AG20443 (cell line): ENCODE results near the gene ZNF182.
"Not testable (repeated sequence)": the region's sequence is repeated elsewhere in the genome, so short reads cannot be mapped to it uniquely, and the experiment has no call there.

Experiments used
- DNase-seq: peaks from one replicate; pipeline ENCODE4 v3.0.0; 2012; ENCODE audit warnings: low spot score, mixed read lengths

The ZNF182 gene

DNA sequence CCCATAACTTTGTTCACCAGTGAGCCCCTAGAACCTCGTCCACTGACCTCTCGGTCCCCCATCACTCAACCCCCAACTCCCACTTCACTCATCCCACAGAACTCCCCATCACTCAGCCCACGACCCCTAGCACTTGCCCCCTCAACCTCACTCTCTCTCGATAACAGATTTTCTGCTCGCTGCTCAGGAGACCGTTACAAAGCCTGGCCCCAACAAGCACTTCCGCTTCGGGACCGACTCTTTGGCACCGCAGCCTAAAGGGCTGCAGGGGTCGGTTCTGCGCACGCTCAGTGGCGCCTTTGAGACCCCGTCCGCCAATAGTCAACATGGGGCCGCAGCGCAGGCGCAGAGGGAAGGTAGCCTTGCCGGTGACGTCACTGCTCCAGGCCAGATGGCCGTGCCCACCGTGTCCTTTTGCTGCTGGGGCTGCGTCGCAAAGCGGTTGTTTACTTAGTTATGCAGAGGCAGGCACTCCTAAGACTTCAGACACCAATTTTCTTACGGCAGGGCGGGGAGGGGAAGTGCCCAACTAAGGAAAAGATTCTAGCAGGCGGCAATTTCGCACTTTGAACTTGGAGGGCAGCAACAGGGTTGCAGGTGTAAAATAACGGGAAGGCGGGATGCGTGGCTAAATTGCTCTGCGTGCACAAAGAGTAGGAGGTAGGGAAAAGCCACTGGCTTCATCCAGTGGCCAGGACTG is at the start of gene ZNF182:
TSS of gene ZNF182 (minus strand) at position 232 of the 700 bp plus-strand sequence. CDS start 1,380 bp downstream, outside the sequence.
- peak; percentile 98 for DNase-seq

DNA sequence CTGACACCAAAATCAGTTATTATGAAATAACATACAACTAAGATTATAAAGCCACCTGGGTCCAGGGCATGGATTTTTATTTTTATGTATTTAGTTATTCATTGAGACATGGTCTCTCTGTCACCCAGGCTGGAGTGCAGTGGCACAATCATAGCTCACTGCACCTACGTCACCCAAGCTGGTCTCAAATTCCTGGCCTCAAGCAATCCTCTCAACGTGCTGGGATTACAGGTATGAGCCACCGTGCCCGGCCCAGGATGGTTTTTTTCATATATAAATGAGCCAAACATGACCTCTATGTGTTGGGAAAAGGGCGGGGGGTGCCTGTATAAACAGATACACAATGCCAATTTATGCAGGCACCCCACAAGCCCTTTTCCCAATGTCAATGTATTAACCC is 43.1 kb upstream of the ZNF182 start:
- no peak for DNase-seq

DNA sequence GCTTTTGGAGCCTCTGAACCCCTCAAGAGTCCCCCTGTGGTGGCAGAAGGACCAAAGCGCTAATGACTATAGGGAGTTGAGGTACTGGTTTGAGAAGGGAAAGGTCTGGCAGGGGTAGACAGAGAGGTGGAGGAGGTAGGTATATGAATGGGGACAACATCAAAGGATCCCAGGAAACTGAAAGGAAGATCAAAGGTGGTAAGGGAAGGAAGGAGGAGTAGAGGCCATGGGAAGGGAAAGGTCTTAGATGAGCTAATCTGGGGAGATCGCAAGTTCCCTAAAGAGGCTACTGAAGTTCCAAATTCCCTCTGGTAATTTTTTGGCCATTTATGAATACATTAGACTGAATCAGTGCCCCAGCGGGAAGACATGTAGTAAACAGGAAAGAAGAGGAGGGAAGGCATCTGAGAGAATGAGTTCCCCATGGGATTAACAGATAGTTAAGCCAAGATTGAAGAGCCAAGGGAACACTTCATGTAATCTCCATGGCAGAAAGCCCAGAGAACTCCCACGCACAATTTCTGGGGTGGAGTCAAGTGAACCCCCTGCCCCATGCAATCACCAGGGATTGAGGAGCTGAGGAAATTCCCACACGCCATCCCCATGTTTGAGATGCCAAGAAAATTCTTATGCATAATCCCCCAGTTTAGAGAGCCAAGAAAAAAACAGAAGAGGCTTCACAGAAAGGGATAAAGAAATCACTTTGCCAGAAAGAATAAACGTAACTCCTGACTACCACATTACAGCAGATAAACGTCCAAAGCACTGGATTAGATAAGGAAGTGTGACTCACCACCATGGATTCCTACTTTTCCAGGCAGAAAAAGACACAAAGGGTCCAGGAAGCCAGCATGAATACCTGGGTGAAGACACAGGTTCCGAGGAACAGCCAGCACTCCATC is 41.9 kb upstream of the ZNF182 start:
- DNase-seq = peak; percentile 17

DNA sequence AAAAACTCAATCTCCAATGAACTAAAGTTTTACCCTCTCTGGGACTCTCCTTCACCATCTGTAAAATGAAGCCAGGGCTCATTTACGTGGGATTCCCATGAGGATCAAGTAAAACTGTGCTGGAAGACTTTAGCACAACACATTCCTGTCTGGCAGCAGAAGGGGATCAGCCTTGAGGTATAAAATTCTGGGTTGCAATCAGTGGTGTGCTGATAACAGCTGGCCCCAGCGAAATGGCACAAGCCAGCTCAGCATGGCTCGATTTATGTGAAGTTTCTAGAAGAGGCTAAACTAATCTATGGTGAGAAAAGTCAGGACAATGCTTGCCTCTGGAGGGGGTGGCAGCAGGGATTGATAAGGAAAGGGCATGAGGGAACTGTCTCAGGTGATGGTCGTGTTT is 39.3 kb upstream of the ZNF182 start:
- no peak for DNase-seq

DNA sequence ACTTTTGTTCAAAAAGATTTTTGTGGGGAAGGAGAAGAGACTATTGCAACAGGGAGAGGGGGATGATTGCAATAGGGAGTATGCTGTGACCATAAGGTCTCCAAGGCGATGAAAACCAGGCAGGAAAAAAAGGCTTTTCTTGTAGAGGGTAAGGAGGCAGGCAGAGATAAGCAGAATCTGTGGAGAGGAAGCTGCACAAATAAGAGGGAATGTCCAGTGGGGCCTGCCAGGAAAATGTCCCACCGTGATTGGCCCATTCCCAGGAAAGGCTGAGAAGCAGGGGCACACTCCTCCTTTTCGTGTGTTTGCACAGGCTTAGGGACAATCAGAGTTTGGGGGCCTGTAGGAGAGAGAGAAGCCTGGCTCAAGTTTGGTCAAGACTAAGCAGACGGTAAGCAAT is 32.1 kb upstream of the ZNF182 start:
- no peak for DNase-seq

DNA sequence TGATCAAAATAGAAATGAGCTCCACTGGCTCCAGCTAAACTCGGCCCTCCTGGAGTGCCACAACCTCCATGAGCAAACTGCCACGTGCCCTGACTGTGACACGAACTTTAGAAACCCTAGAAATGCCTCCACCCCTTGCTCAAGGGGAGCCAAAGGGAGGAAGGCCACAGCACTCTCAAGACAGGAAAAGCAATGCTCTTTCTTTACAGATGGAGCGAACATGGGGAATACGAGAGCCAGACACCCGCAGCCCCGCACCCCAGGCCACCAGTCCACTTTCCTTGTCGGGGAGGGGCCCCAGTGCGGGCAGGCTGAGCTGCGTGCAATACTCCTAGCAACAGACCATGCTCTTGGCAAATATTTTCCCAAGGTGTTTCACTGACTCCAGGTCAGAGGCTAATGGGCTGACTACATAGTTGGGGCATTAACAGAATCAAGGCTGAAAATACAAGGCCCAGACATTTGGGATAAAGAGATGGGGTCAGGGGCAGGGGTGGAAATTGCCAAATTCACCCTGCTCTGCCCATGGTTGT is 26.9 kb upstream of the ZNF182 start:
- DNase-seq = not testable (repeated sequence)

DNA sequence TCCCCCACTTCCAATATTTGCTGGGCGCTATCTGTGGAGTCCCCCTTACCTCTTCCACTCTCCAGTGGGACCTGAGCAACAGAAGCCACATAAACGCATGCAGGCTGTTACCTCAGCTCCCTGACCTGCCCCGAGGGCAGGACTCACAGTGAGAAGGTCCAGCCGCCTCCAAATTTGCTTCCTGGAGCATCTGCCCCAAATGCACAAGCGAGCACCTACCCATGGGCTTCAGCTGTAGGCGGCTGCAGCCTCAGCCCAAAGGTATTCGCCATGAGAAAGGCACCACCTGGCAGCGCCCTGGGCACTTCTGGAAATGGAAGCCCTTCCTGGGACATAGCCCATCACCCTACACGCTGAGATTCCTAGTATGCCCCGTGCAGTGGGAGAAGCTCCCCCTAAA is 26.4 kb upstream of the ZNF182 start:
- DNase-seq = no peak

DNA sequence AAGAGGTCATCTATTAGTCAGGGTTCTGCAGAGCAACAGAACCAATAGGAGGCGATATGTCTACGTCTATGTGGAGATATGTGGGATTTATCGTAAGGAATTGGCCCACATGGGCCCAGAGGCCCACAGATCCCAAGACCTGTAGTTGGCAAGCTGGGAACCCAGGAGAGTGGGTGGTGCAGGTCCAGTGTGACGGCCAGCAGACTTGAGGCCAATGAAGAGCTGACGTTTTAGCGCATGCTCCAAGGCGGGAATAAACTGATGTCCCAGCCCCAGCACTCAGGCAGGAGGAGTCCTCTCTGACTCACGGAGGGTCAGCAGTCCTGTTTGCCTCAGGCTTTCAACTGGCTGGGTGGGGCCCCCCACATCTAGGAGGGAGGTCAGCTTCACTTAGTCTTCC is 24.3 kb upstream of the ZNF182 start:
- no peak for DNase-seq

DNA sequence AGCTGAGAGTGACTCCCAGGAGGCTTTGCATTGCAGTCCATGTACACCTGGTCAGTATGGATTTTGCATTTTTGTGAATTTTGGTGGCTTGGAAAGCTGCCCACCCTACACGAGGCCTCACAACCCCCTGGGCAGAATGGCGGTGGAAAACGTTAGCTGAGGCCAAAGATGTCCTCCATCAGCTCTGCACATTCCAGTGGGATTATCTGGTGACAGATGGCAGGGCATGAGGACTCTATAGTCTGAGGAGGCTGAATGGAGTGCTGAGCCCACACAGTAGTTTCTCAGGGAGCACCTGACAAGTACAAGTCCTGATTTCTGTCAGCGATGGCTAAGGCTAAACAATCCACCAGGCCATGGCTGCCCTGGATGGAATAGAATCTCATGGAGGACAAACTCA is 23.8 kb upstream of the ZNF182 start:
- not testable (repeated sequence) for DNase-seq

DNA sequence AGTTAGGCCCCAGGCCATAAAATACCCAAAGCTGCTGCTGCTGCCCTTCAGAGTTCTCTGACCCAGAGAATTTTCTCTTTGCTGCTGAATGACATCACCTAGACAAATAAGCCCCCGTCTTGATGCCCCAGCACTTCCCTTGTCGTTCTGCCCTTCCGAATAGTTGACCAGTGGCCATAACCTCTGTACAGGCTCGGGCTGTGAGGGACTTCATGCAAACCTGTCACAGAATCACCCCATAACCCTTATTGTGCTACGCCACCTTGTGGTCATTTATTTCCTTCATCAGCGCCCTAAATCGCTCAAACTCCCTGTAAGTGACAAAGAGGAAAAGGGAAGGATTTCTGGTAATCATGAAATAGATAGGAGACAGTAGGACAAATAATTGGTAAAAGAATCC is 21.8 kb upstream of the ZNF182 start:
- DNase-seq = peak; percentile 22

DNA sequence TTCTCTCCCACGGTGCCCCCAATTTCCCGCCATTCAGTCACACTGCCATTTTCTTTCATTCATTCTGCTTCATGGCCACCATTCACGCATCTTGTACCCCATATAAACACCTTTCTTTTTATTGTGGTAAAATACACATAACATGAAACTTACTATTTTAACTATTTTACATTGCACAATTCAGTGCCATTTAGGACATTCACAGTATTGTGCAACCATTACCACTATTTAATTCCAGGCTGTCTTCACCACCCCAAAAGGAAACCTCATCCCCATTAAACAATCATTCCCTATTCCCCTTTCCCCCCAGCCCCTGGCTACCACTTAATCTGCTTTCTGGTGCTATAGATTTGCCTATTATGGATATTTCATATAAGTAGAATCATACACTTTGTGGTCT is 18.9 kb upstream of the ZNF182 start:
- no peak for DNase-seq

DNA sequence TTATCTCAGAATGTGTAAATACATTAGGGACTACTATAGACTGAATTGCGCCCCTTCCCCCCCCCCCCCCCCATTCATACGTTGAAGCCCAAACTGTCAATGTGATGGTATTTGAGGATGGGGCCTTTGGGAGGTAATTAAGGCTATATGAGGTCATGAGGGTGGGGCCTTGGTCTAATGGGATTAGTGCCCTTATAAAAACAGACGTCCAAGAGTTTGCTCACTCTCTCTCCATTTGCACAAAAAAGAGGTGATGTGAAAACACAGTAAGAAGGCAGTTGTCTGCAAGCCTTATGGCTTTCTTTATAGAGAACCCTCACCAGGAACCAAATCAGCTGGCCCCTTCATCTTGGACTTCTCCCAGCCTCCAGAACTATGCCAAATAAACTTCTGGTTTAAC is 18.3 kb upstream of the ZNF182 start:
- no peak for DNase-seq

DNA sequence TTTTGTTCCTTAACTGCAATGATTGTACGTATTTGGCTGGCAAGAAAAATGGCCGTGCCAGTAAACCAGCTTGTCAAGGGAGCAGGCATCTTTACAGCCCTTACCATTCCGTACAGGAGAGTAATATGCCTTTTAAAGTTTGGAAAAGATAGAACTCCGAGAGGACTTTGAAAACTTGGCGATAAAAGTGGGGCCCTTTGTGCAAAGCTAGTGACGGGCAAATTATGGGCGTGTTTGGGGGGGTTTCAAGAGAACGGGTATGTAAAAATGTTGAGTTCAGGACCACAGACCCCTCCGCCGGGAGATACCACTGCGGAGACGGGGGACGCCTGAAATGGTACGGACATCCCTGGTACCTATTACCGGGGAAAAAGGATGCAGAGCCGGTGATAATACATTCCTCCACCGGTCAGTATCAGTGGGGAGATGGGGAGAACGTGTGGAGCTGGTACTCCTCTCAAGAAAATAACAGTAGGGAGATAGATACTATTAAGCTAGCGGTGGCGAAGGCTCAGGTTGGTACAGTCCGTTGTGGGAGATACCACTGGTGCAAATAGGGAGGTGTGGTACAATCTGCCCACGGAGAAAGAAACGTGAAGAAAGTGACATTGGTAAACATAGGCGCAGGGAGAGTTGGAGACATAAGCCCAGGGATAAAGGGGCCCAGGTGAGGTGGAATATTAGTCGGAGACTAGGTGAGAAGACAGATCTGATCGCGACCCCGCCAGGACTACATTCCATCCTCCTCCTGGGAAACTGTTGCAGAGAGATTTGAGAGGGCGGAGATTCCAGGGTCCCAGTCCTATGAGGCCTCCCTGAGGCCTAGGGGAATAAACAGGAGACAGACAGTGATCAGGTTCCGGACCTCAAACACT is 17.5 kb upstream of the ZNF182 start:
- peak; percentile 60 for DNase-seq

DNA sequence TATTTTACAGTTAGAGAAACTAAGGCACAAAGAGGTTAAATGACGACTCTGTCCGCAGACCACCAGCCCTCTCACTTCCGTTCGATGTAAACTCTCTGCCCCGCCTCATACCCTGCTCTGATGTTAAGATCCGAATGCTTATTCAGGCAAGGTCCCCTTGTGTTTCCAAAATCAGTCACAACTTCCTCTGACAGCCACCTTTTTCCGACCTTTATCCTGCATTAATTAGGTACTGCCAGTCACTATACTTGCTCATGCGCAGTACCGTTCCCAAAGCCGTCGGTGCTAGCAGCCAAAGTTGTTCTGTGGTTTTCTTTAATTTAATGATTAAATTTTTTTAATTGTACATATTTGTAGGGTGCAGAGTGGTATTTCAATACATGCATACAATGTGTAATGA is 16.7 kb upstream of the ZNF182 start:
- DNase-seq = not testable (repeated sequence)

DNA sequence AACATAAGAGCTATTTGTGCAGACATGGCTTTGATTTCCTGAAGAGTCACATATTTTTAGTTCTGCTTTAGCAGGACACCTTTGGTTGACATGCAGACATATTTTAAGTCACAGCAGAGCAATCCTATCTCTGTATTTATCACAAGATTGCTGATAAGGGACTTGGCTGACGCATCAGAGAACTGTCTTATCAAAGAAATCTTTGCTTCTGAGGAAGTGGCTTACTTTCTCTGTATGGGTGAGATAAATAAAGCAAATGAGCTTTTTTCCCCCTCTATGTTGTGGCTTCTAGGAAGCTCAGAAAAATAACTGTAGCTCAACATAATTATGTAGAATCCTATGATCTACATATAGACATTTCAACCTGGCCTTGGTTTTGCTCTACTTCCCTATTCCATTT is 16.1 kb upstream of the ZNF182 start:
- not testable (repeated sequence) for DNase-seq

DNA sequence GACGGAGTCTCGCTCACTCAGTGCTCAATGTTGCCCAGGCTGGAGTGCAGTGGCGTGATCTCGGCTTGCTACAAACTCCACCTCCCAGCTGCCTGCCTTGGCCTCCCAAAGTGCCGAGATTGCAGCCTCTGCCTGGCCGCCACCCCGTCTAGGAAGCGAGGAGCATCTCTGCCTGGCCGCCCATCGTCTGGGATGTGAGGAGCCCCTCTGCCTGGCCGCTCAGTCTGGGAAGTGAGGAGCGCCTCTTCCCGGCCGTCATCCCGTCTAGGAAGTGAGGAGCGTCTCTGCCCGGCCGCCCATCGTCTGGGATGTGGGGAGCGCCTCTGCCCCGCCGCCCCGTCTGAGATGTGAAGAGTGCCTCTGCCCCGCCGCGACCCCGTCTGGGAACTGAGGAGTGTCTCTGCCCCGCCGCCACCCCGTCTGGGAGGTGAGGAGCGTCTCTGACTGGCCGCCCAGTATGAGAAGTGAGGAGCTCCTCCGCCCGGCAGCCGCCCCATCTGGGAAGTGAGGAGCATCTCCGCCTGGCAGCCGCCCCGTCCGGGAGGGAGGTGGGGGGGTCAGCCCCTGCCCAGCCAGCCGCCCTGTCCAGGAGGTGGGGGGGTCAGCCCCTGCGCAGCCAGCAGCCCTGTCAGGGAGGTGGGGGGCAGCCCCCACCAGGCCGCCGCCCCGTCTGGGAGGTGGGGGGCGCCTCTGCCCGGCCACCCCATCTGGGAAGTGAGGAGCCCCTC is 13.0 kb upstream of the ZNF182 start:
- not testable (repeated sequence) for DNase-seq

DNA sequence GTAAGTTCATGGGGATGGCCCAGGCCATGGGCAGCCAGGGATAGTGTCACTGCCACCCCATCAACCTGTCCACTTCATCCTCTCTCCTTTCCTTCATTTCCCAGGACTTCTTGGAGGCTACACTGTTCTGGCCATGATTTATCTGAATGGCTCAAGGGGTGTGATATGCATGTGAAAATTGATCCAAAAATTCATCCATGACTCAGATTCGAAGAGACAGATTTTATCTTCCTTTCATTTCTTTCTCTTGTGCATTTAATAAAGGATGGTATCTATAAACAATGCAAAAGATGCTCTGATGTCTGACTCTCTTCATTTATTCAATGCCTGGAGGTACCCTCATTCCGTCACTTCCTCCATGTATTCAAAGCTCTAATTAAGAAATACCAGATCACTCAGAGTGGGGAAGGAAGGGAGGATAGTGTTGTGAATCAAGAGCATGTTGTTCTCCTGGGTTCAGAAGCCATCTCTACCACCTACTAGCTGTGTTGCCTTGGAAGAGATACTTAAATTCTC is 5.7 kb upstream of the ZNF182 start:
- DNase-seq = not testable (repeated sequence)

DNA sequence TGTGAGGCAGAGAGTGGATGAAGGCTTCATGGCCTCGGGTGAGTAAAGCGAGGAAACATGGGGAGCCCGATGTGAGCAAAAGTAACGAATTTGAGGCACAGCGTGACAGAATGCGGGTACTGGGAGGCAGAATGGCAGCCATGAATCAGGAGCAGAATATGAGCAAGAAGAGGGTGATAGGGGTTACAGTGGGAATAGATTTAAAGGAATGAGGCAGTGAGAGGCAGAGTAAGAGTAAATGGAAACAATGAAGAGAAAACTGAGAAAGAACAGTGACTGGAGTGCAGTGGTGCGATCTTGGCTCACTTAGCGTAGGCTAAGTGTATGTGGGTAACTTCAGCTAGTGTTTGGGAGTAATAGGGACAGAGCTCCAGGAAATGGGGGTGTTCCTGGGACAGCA is 2.9 kb upstream of the ZNF182 start, which contains the start of gene SPACA5:
TSS of gene SPACA5 (plus strand) at position 301 of the 400 bp plus-strand sequence. CDS start 815 bp downstream, outside the sequence.
- DNase-seq = not testable (repeated sequence)

DNA sequence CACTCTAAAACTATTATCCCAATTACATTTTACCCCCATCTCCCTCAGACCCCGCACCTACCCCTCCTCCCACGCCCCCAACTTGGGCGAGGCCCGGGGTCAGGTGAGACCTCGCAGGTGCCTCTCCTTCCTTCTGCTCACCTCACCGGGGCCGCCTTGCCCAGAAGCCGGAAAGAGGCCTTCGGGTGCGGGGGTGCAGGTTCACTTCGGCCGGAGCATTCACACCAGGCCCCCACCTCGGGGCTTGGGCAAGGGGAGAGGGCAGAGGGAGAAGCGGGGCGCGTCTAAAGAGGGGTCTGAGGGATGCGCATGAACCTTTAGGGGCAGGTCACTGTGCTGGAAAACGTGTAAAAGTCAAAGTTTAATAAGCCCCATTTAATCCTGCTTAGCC is 427 bp downstream of the ZNF182 start:
- DNase-seq = no peak

DNA sequence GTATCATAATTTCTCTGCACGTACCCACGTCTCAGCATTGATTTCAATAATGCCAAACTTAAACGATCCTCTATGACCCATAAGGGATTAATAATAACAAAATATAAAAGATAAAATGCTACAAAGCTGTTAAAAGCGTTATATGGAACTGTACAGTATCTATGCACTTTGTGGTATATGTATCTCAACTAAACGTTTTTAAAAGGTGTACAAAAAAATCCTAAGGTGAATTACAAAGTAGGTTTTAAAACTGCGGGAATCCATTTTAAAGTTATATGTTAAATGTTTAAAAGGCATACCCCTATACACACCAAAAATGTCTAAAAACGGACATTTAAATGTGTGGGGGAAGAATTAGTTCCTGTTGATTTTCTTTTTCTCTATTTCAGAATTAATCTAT is 860 bp downstream of the ZNF182 start:
- no peak for DNase-seq

DNA sequence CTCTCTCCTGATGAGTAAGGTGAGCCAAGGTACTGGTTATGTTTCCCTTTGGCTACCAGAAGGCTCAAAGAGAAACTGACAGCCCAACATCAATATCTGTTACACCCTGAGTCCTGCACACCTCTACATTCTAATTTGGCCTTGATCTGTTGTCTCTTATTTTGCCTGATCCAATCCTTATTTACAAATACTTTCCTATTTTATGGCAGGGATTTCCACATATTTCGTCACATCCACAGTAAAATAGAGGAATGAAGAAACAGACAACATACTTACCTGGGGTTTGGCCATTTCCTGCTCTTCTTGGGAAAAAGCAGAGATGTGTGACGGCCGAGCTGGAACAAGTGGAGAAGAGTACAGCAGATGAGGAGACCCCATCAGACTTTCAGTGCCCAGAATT is 1.5 kb downstream of the ZNF182 start:
- DNase-seq = no peak
